HEK293 (cell line): Measurements from ENCODE around the gene NTRK3.

Experiments used
- CTCF ChIA-PET: fragments of 350-600 bp; formaldehyde crosslinking; extraction: SDS; loops from one replicate; lab custom pipeline; 2021; ENCODE audit warnings: antibody characterized with exemption; lab: Yijun Ruan, JAX
- POLR2A ChIA-PET: fragments of 300-600 bp; formaldehyde crosslinking; extraction: SDS; loops from one replicate; lab custom pipeline; 2020; ENCODE audit warnings: antibody characterized with exemption, inconsistent platforms; lab: Yijun Ruan, JAX
- H3K27ac ChIP-seq: fragments of 200-500 bp; sonication (Bioruptor generic); 2 replicates; pipeline ENCODE4 v1.5.1; 2014; ENCODE audit warnings: low read depth, low read length, control low read depth, inconsistent platforms; ENCODE audit errors: extremely low read depth
- H3K36me3 ChIP-seq, 2 experiments: fragments of 200-500 bp in 1 of 2; sonication (Bioruptor generic) in 1 of 2; 1 replicate in 1 of 2; 2 replicates in 1 of 2; pipeline ENCODE4 v1.5.1; 2014 to 2017; ENCODE audit warnings: inconsistent platforms in 2 of 2, low read length in 2 of 2; ENCODE audit not compliant: control insufficient read depth in 2 of 2, insufficient read depth in 1 of 2
- H3K4me1 ChIP-seq: fragments of 200-500 bp; sonication (Bioruptor generic); 2 replicates; pipeline ENCODE4 v1.5.1; 2014; ENCODE audit warnings: mild to moderate bottlenecking, low read length, inconsistent platforms; ENCODE audit not compliant: control insufficient read depth, insufficient read depth
- H3K4me3 ChIP-seq: 2 replicates; pipeline ENCODE4 v1.5.1; 2011; ENCODE audit warnings: low read depth, mild to moderate bottlenecking, control low read depth, low read length, moderate library complexity
- H3K9me3 ChIP-seq: fragments of 200-500 bp; sonication (Bioruptor generic); 2 replicates; pipeline ENCODE4 v1.5.1; 2014; ENCODE audit warnings: low read depth, low read length, inconsistent platforms; ENCODE audit not compliant: control insufficient read depth, insufficient read depth
- KLF10 ChIP-seq: fragments of 450-650 bp; IDR thresholded peaks from 2 replicates; pipeline ENCODE4 v1.5.1; 2018; ENCODE audit warnings: missing biosample characterization, mild to moderate bottlenecking, missing genetic modification characterization
- PBX3 ChIP-seq: sonication (generic); formaldehyde crosslinking; IDR thresholded peaks from 2 replicates; pipeline ENCODE4 v1.8.1; 2022; ENCODE audit warnings: mild to moderate bottlenecking, moderate library complexity, missing genetic modification reagents
- PRDM10 ChIP-seq: fragments of 450-650 bp; formaldehyde crosslinking; IDR thresholded peaks from 2 replicates; pipeline ENCODE4 v1.5.1; 2016; ENCODE audit warnings: missing biosample characterization, missing genetic modification characterization
- RBAK ChIP-seq: fragments of 450-650 bp; formaldehyde crosslinking; IDR thresholded peaks from 2 replicates; pipeline ENCODE4 v1.5.1; 2016; ENCODE audit warnings: missing biosample characterization, missing genetic modification characterization
- SCRT2 ChIP-seq: fragments of 450-650 bp; formaldehyde crosslinking; IDR thresholded peaks from 2 replicates; pipeline ENCODE4 v1.5.1; 2016; ENCODE audit warnings: missing biosample characterization, missing genetic modification characterization
- ZBTB44 ChIP-seq: fragments of 450-650 bp; IDR thresholded peaks from 2 replicates; pipeline ENCODE4 v1.5.1; 2018; ENCODE audit warnings: missing biosample characterization, mild to moderate bottlenecking, missing genetic modification characterization
- ZBTB8A ChIP-seq: fragments of 450-650 bp; formaldehyde crosslinking; IDR thresholded peaks from 2 replicates; pipeline ENCODE4 v1.5.1; 2016; ENCODE audit warnings: missing biosample characterization, missing genetic modification characterization
- ZFP69B ChIP-seq: fragments of 450-650 bp; formaldehyde crosslinking; IDR thresholded peaks from 2 replicates; pipeline ENCODE4 v1.5.1; 2016; ENCODE audit warnings: missing biosample characterization, missing genetic modification characterization
- ZNF138 ChIP-seq: fragments of 450-650 bp; formaldehyde crosslinking; IDR thresholded peaks from 2 replicates; pipeline ENCODE4 v1.5.1; 2016; ENCODE audit warnings: missing biosample characterization, missing genetic modification characterization, borderline replicate concordance
- ZNF140 ChIP-seq: fragments of 450-650 bp; formaldehyde crosslinking; IDR thresholded peaks from 2 replicates; pipeline ENCODE4 v1.5.1; 2016; ENCODE audit warnings: missing biosample characterization, missing genetic modification characterization
- ZNF169 ChIP-seq: fragments of 450-650 bp; formaldehyde crosslinking; IDR thresholded peaks from 2 replicates; pipeline ENCODE4 v1.5.1; 2016; ENCODE audit warnings: missing biosample characterization, missing genetic modification characterization
- ZNF2 ChIP-seq: fragments of 450-650 bp; formaldehyde crosslinking; IDR thresholded peaks from 2 replicates; pipeline ENCODE4 v1.5.1; 2016; ENCODE audit warnings: missing biosample characterization, missing genetic modification characterization
- ZNF248 ChIP-seq: fragments of 450-650 bp; formaldehyde crosslinking; IDR thresholded peaks from 2 replicates; pipeline ENCODE4 v1.5.1; 2017; ENCODE audit warnings: missing biosample characterization, missing genetic modification characterization
- ZNF423 ChIP-seq: fragments of 450-650 bp; formaldehyde crosslinking; IDR thresholded peaks from 2 replicates; pipeline ENCODE4 v1.5.1; 2016; ENCODE audit warnings: missing biosample characterization, missing genetic modification characterization
- ZNF433 ChIP-seq: fragments of 450-650 bp; formaldehyde crosslinking; IDR thresholded peaks from 2 replicates; pipeline ENCODE4 v1.5.1; 2016; ENCODE audit warnings: missing biosample characterization, missing genetic modification characterization, low read depth
- ZNF521 ChIP-seq: fragments of 450-650 bp; formaldehyde crosslinking; IDR thresholded peaks from 2 replicates; pipeline ENCODE4 v1.5.1; 2017; ENCODE audit warnings: missing biosample characterization, mild to moderate bottlenecking, missing genetic modification characterization
- ZNF560 ChIP-seq: fragments of 450-650 bp; formaldehyde crosslinking; IDR thresholded peaks from 2 replicates; pipeline ENCODE4 v1.5.1; 2017; ENCODE audit warnings: missing biosample characterization, missing genetic modification characterization, borderline replicate concordance
- ZNF610 ChIP-seq: fragments of 450-650 bp; formaldehyde crosslinking; IDR thresholded peaks from 2 replicates; pipeline ENCODE4 v1.5.1; 2016; ENCODE audit warnings: missing biosample characterization, missing genetic modification characterization, borderline replicate concordance
- ZNF623 ChIP-seq: fragments of 450-650 bp; formaldehyde crosslinking; IDR thresholded peaks from 2 replicates; pipeline ENCODE4 v1.5.1; 2016; ENCODE audit warnings: missing biosample characterization, missing genetic modification characterization
- ZSCAN23 ChIP-seq: fragments of 450-650 bp; formaldehyde crosslinking; IDR thresholded peaks from 2 replicates; pipeline ENCODE4 v1.5.1; 2016; ENCODE audit warnings: missing biosample characterization, missing genetic modification characterization
- ZSCAN4 ChIP-seq: fragments of 450-650 bp; formaldehyde crosslinking; IDR thresholded peaks from 2 replicates; pipeline ENCODE4 v1.5.1; 2017; ENCODE audit warnings: missing biosample characterization, missing genetic modification characterization

The NTRK3 gene

GRCh38 chr15:88219623-88220022, 36.9 kb downstream of the NTRK3 start:
- Histone ChIP-seq H3K27ac (no peak overlapping the region), H3K4me3 (no peak overlapping the region), H3K4me1 (no peaks in the 10 kb centered on the region), H3K36me3 (no peaks in the 10 kb centered on the region), H3K9me3 (no peaks in the 10 kb centered on the region)
- TF ChIP-seq PBX3 (CRISPR knock-in tag): no peak
- no peak for TF ChIP-seq ZNF521 (tag by site-specific recombination)
- no peak for TF ChIP-seq ZBTB8A (tag by site-specific recombination)
- TF ChIP-seq ZSCAN4: no peak
- TF ChIP-seq ZNF610: no peak
- TF ChIP-seq SCRT2 (tag by site-specific recombination): no peak
- no peak for TF ChIP-seq ZNF623 (tag by site-specific recombination)
- TF ChIP-seq ZNF138: no peak
- TF ChIP-seq ZNF248: no peak
- no peak for TF ChIP-seq ZNF423 (tag by site-specific recombination)
- TF ChIP-seq ZNF560 (tag by site-specific recombination): no peak
- TF ChIP-seq ZNF140 (tag by site-specific recombination): no peak
- TF ChIP-seq ZSCAN23: no peak
- no peak for TF ChIP-seq RBAK (tag by site-specific recombination)
- CTCF ChIA-PET: interaction anchor here (0.7 to 7.6 kb wide), 3 partner anchors 9 to 35 kb away, joined by 4 to 56 read pairs (median 6); no protein-coding TSS in a partner anchor
- POLR2A ChIA-PET: no interaction called here

- Histone ChIP-seq H3K27ac (no peak overlapping the region), H3K4me1 (no peaks in the 10 kb centered on the region), H3K4me3 (no peak overlapping the region), H3K36me3 (no peaks in the 10 kb centered on the region), H3K9me3 (no peaks in the 10 kb centered on the region)
- ChIA-PET CTCF (interaction anchor here (0.8 to 7.6 kb wide), 3 partner anchors 8 to 1357 kb away, joined by 3 to 56 read pairs (median 6); no protein-coding TSS in a partner anchor), POLR2A (no interaction called here)
- no peak for TF ChIP-seq PRDM10 (tag by site-specific recombination)
Observed at GRCh38 chr15:88218557-88219221, 37.9 kb downstream of the NTRK3 start.

- POLR2A ChIA-PET: no interaction called here
- no peak overlapping the region for H3K4me3 ChIP-seq
- no peaks in the 10 kb centered on the region for H3K36me3 ChIP-seq
- H3K4me1 ChIP-seq: no peaks in the 10 kb centered on the region
- no peaks in the 10 kb centered on the region for H3K9me3 ChIP-seq
- no peak overlapping the region for H3K27ac ChIP-seq
- CTCF ChIA-PET: no interaction called here
- no peak for TF ChIP-seq ZNF433
- no peak for TF ChIP-seq ZNF610
- no peak for TF ChIP-seq ZFP69B (tag by site-specific recombination)
- TF ChIP-seq ZNF2 (tag by site-specific recombination): no peak
- TF ChIP-seq ZNF169 (tag by site-specific recombination): no peak
- TF ChIP-seq ZBTB44: no peak
- TF ChIP-seq KLF10 (tag by site-specific recombination): no peak
Observed at GRCh38 chr15:88215066-88215648, 41.4 kb downstream of the NTRK3 start.
